HepG2 (cell line): Measurements from ENCODE around the gene CDK6. TPM values are rescaled to one million over a fixed set of nuclear protein-coding genes. Genes with fewer than 3 reads are reported as not detected.

ENCODE experiments used
- ATAC-seq: fragments of 200-7000 bp; cut with Tn5 transposase; 3 replicates; pipeline ENCODE4 v1.9.1; 2020; ENCODE audit warnings: mild to moderate bottlenecking, moderate library complexity
- BruUV-seq: library from RNA; stranded (reverse); fragments of 400-500 nt; replicated peaks from 2 replicates; lab custom pipeline; 2021; lab: Mats Ljungman, UMichigan
- CTCF ChIA-PET: fragments of 300-600 bp; formaldehyde crosslinking; extraction: SDS; loops from one replicate; lab custom pipeline; 2021; ENCODE audit warnings: low total read pairs, inconsistent platforms, low intra/inter-chr PET ratio; lab: Yijun Ruan, JAX
- POLR2A ChIA-PET: fragments of 350-600 bp; sonication (Branson Sonifier 250); formaldehyde crosslinking; loops from one replicate; lab custom pipeline; 2020; ENCODE audit warnings: antibody characterized with exemption, inconsistent platforms; lab: Yijun Ruan, JAX
- DNase-seq: peaks from one replicate; pipeline ENCODE4 v3.0.0-alpha.2; 2015; ENCODE audit warnings: low spot score
- FAIRE-seq: peaks from 3 replicates; lab custom pipeline; 2011; peaks lifted over from hg19 to GRCh38; lab: Jason Lieb, UNC
- H2AFZ ChIP-seq: one replicate; pipeline ENCODE4 v1.6.1; 2011; ENCODE audit warnings: low read length, inconsistent platforms
- H3K27ac ChIP-seq: fragments of 300-600 bp; 3 replicates; pipeline ENCODE4 v1.8.0; 2011; ENCODE audit warnings: mixed run types, mild to moderate bottlenecking, mixed read lengths, low read length, inconsistent platforms; ENCODE audit not compliant: insufficient read depth; ENCODE audit errors: extremely low read length
- H3K27me3 ChIP-seq, 2 experiments: fragments of 200-600 bp in 1 of 2; 2 replicates in 1 of 2; 3 replicates in 1 of 2; pipeline versions ENCODE4 v1.6.0 to v1.8.0; 2011; ENCODE audit warnings: low read length in 2 of 2, mild to moderate bottlenecking in 2 of 2, moderate library complexity in 2 of 2, inconsistent platforms in 1 of 2; ENCODE audit not compliant: insufficient read depth in 2 of 2, control insufficient read depth in 1 of 2
- H3K36me3 ChIP-seq, 2 experiments: fragments of 200-600 bp in 1 of 2; replicated peaks in 1 of 2; 2 replicates in 1 of 2; 3 replicates in 1 of 2; pipeline versions ENCODE4 v1.5.1 to v1.8.0; 2011; ENCODE audit warnings: low read length in 2 of 2, inconsistent platforms in 1 of 2; ENCODE audit not compliant: insufficient read depth in 2 of 2, control insufficient read depth in 1 of 2
- H3K4me1 ChIP-seq: 2 replicates; pipeline ENCODE4 v1.5.1; 2012; ENCODE audit warnings: low read length, inconsistent platforms; ENCODE audit not compliant: insufficient read depth
- H3K4me2 ChIP-seq: 2 replicates; pipeline ENCODE4 v1.6.0; 2011; ENCODE audit warnings: low read depth, low read length, inconsistent platforms
- H3K4me3 ChIP-seq, 3 experiments: fragments of 200-600 bp in 1 of 3; sonication (generic), shearing (Covaris generic) in 1 of 3; replicated peaks in 1 of 3; 2 replicates each; pipeline ENCODE4 v1.5.1; 2011 to 2016; ENCODE audit warnings: low read length in 3 of 3, inconsistent platforms in 2 of 3, low read depth in 2 of 3, mild to moderate bottlenecking in 2 of 3, control low read depth in 1 of 3, mixed read lengths in 1 of 3; ENCODE audit not compliant: insufficient read depth in 1 of 3
- H3K79me2 ChIP-seq: one replicate; pipeline ENCODE4 v1.6.1; 2011; ENCODE audit warnings: low read length, inconsistent platforms; ENCODE audit not compliant: insufficient read depth
- H3K9ac ChIP-seq: 2 replicates; pipeline ENCODE4 v1.6.0; 2011; ENCODE audit warnings: mild to moderate bottlenecking, low read depth, low read length, inconsistent platforms; ENCODE audit not compliant: insufficient read depth
- H3K9me3 ChIP-seq: 2 replicates; pipeline ENCODE4 v1.5.1; 2012; ENCODE audit warnings: mild to moderate bottlenecking, low read length
- H4K20me1 ChIP-seq: 2 replicates; pipeline ENCODE4 v1.6.0; 2011; ENCODE audit warnings: inconsistent platforms, mild to moderate bottlenecking, low read length, moderate library complexity; ENCODE audit not compliant: insufficient read depth
- ATM ChIP-seq: fragments of 450-650 bp; IDR thresholded peaks from 2 replicates; pipeline ENCODE4 v1.7.1; 2017; ENCODE audit warnings: mild to moderate bottlenecking, borderline replicate concordance
- DR1 ChIP-seq: sonication (generic); formaldehyde crosslinking; IDR thresholded peaks from 2 replicates; pipeline ENCODE4 v1.8.0; 2021; ENCODE audit warnings: mild to moderate bottlenecking, missing genetic modification reagents, inconsistent platforms
- ELF3 ChIP-seq: IDR thresholded peaks from 2 replicates; pipeline ENCODE4 v1.6.1; 2016; ENCODE audit warnings: missing genetic modification reagents, missing compliant biosample characterization
- FOXK2 ChIP-seq: fragments of 450-650 bp; IDR thresholded peaks from 2 replicates; pipeline ENCODE4 v1.6.1; 2016
- GABPB1 ChIP-seq: IDR thresholded peaks from 2 replicates; pipeline ENCODE4 v1.6.1; 2016; ENCODE audit warnings: mild to moderate bottlenecking, missing genetic modification reagents, moderate library complexity, missing compliant biosample characterization
- IRF1 ChIP-seq: sonication (generic); formaldehyde crosslinking; IDR thresholded peaks from 2 replicates; pipeline ENCODE4 v1.4.0; 2020; ENCODE audit warnings: low read depth, mild to moderate bottlenecking, missing genetic modification reagents
- IRF9 ChIP-seq: sonication (generic); formaldehyde crosslinking; IDR thresholded peaks from 2 replicates; pipeline ENCODE4 v1.8.0; 2022; ENCODE audit warnings: missing genetic modification reagents, mild to moderate bottlenecking, borderline replicate concordance
- NR2F1 ChIP-seq, 2 experiments: fragments of 450-650 bp in 1 of 2; formaldehyde crosslinking in 1 of 2; IDR thresholded peaks; 2 replicates each; pipeline versions ENCODE4 v1.5.0 to v1.6.1; 2016 to 2020; ENCODE audit warnings: mild to moderate bottlenecking in 1 of 2, missing compliant biosample characterization in 1 of 2, missing genetic modification reagents in 1 of 2, moderate library complexity in 1 of 2
- PLSCR1 ChIP-seq: sonication (generic); formaldehyde crosslinking; IDR thresholded peaks from 2 replicates; pipeline ENCODE4 v1.5.0; 2020; ENCODE audit warnings: missing genetic modification reagents, mild to moderate bottlenecking, borderline replicate concordance
- POLR2G ChIP-seq: fragments of 200-400 bp; formaldehyde crosslinking; IDR thresholded peaks from 2 replicates; pipeline ENCODE4 v1.6.1; 2018; ENCODE audit warnings: mild to moderate bottlenecking, low read depth, low read length, moderate library complexity
- PREB ChIP-seq: sonication (generic); formaldehyde crosslinking; IDR thresholded peaks from 2 replicates; pipeline ENCODE4 v1.4.0; 2020; ENCODE audit warnings: missing genetic modification reagents
- SKIL ChIP-seq: sonication (generic); formaldehyde crosslinking; IDR thresholded peaks from 2 replicates; pipeline ENCODE4 v1.8.0; 2022; ENCODE audit warnings: missing genetic modification reagents, mild to moderate bottlenecking, moderate library complexity, borderline replicate concordance
- SMYD3 ChIP-seq: sonication (generic); formaldehyde crosslinking; IDR thresholded peaks from 2 replicates; pipeline ENCODE4 v1.8.1; 2023; ENCODE audit warnings: mild to moderate bottlenecking, missing genetic modification reagents
- TCF12 ChIP-seq, 2 experiments: fragments of 450-650 bp in 1 of 2; sonication (generic) in 1 of 2; formaldehyde crosslinking in 1 of 2; IDR thresholded peaks; 2 replicates each; pipeline versions ENCODE4 v1.6.1 to v1.8.0; 2017 to 2022; ENCODE audit warnings: antibody characterized with exemption in 1 of 2, mild to moderate bottlenecking in 1 of 2, missing genetic modification reagents in 1 of 2, moderate library complexity in 1 of 2
- ZNF101 ChIP-seq: sonication (generic); formaldehyde crosslinking; IDR thresholded peaks from 2 replicates; pipeline ENCODE4 v1.4.0; 2020; ENCODE audit warnings: mild to moderate bottlenecking, low read depth, missing genetic modification reagents, borderline replicate concordance
- ZNF564 ChIP-seq: sonication (generic); formaldehyde crosslinking; IDR thresholded peaks from 2 replicates; pipeline ENCODE4 v1.8.1; 2023; ENCODE audit warnings: mild to moderate bottlenecking, missing genetic modification reagents
- ZNF782 ChIP-seq: sonication (generic); formaldehyde crosslinking; IDR thresholded peaks from 2 replicates; pipeline ENCODE4 v1.4.0; 2020; ENCODE audit warnings: missing genetic modification reagents, mild to moderate bottlenecking, borderline replicate concordance
- in situ Hi-C: cut with HindIII; loops from 2 replicates; pipeline ENCODE4 v1.10.0; 2017; ENCODE audit warnings: low pct_unique_long_range_greater_than_20kb; ENCODE audit not compliant: extremely low pct_ligation_motif_present
- intact Hi-C: fragments of 100-400 bp; cut with micrococcal nuclease; formaldehyde crosslinking; loops from one replicate; pipeline ENCODE4 v1.10.0; 2022; ENCODE audit not compliant: unreplicated experiment
- polyA plus RNA-seq, 8 experiments: library from polyadenylated mRNA; depleted of rRNA in 3 of 8; stranded (reverse) in 7 of 8; unstranded in 1 of 8; fragments of >200 nt; fragmentation: Illumina TruSeq in 4 of 8; extraction: Trizol in 4 of 8; gene quantifications; 2 replicates each; pipeline versions ENCODE4 v1.2.1 to v1.2.3, GENCODE V29; 2011 to 2016; ENCODE audit warnings: low read depth in 4 of 8, missing spikeins in 1 of 8, mixed read lengths in 1 of 8; ENCODE audit not compliant: insufficient read depth in 1 of 8
- total RNA-seq, 5 experiments: library from RNA; depleted of rRNA; stranded (reverse); fragments of >200 nt; fragmentation: Illumina TruSeq; extraction: Trizol; gene quantifications; 2 replicates each; pipeline ENCODE4 v1.2.3, GENCODE V29; 2016; ENCODE audit warnings: low read depth in 1 of 5

The CDK6 gene
- total and polyA plus RNA-seq, 2 of the 13 experiments (the other 11 are each of a cell fraction or from before 2014, with no cell fraction given), result 34.6 to 90.8 TPM

- TF ChIP-seq IRF1 (CRISPR knock-in tag) (no peak), ZNF564 (CRISPR knock-in tag) (no peak), GABPB1 (no peak), ATM (no peak), SKIL (CRISPR knock-in tag) (no peak), NR2F1 (CRISPR knock-in tag; IDR thresholded peaks at IDR 0.05) (no peak), ZNF782 (CRISPR knock-in tag) (no peak)
These were observed 36.3 kb upstream of the CDK6 start (continued) for GRCh38 chr7:92872701-92873100.

- Histone ChIP-seq H4K20me1 (no peaks in the 10 kb centered on the region), H2AFZ (no peak overlapping the region), H3K27ac (no peak overlapping the region), H3K9me3 (peaks cover 9% of the 10 kb centered on the region; the same call in 1 of the 2 replicates), H3K9ac (no peak overlapping the region), H3K79me2 (no peaks in the 10 kb centered on the region), H3K4me3 (no peak overlapping the region), H3K4me1 (no peaks in the 10 kb centered on the region), H3K4me2 (no peak overlapping the region), H3K27me3 (no peaks in the 10 kb centered on the region), H3K36me3 (no peaks in the 10 kb centered on the region)
- DNase-seq (no peak), ATAC-seq (no peak), FAIRE-seq (no peak)
- CTCF ChIA-PET, result no interaction called here
- no TSS peak for BruUV-seq
- intact Hi-C loops (no loop called here), in situ Hi-C loops (no loop called here)
- POLR2A ChIA-PET, result no interaction called here
- no peak for TF ChIP-seq FOXK2
- no peak for TF ChIP-seq IRF9 (CRISPR knock-in tag)
- no peak for TF ChIP-seq TCF12 (IDR thresholded peaks at IDR 0.05)
- TF ChIP-seq TCF12 (CRISPR knock-in tag; IDR thresholded peaks at IDR 0.05), result no peak
- TF ChIP-seq SMYD3, result no peak
- TF ChIP-seq ELF3 (CRISPR knock-in tag), result no peak
- no peak for TF ChIP-seq ZNF101 (CRISPR knock-in tag)
- TF ChIP-seq DR1 (CRISPR knock-in tag), result no peak
- TF ChIP-seq POLR2G, result no peak
- no peak for TF ChIP-seq PLSCR1 (CRISPR knock-in tag)
- no peak for TF ChIP-seq PREB (CRISPR knock-in tag)
These were observed 32.4 kb upstream of the CDK6 start for GRCh38 chr7:92868683-92869293.
